Peyer's patch (tissue), 4 donors: Measurements from ENCODE around the gene SUCLG1. TPM values are rescaled to one million over a fixed set of nuclear protein-coding genes. Genes with fewer than 3 reads are reported as not detected.

ENCODE experiments used
- DNase-seq, 3 donors: peaks; one replicate each; pipeline ENCODE4 v3.0.0-alpha.2; 2017 to 2019
- H3K27ac ChIP-seq, 4 donors: fragments of 200-600 bp; sonication (generic); one replicate each; pipeline ENCODE4 v1.5.1; 2016 to 2019
- H3K27me3 ChIP-seq, 2 donors: fragments of 200-600 bp; sonication (generic); one replicate each; pipeline ENCODE4 v1.5.1; 2019
- H3K36me3 ChIP-seq, 3 donors: fragments of 200-600 bp; sonication (generic); one replicate each; pipeline ENCODE4 v1.5.1; 2016 to 2019
- H3K4me1 ChIP-seq, 4 donors: fragments of 200-600 bp; sonication (generic); one replicate each; pipeline ENCODE4 v1.5.1; 2016 to 2019
- H3K4me3 ChIP-seq, 4 donors: fragments of 200-600 bp; sonication (generic); 1 replicate in 3 of 4; 2 replicates in 1 of 4; pipeline ENCODE4 v1.5.1; 2016 to 2019; ENCODE audit warnings: mild to moderate bottlenecking in 1 of 4
- H3K9me3 ChIP-seq, 4 donors: fragments of 200-600 bp; sonication (generic); one replicate each; pipeline ENCODE4 v1.5.1; 2016 to 2019; ENCODE audit warnings: mild to moderate bottlenecking in 1 of 4
- POLR2A ChIP-seq, 2 donors: fragments of 450-650 bp; IDR thresholded peaks; one replicate each; pipeline ENCODE4 v1.5.1; 2017; ENCODE audit warnings: antibody characterized with exemption in 2 of 2, mild to moderate bottlenecking in 2 of 2, moderate library complexity in 2 of 2
- total RNA-seq, 4 donors: library from RNA; depleted of rRNA; stranded (reverse); fragments of >200 nt; gene quantifications; one replicate each; pipeline ENCODE4 v1.1.0, GENCODE V29; 2016
- TF ChIP-seq, protein P1 (sequence below), 6 experiments: fragments of 450-650 bp in 4 of 6; fragments of 200-600 bp in 2 of 6; sonication (generic) in 1 of 6; IDR thresholded peaks; one replicate each; pipeline ENCODE4 v1.5.1; 2017 to 2019; ENCODE audit warnings: antibody characterized with exemption in 6 of 6, mild to moderate bottlenecking in 3 of 6, moderate library complexity in 1 of 6

Gene SUCLG1
- total RNA-seq, 4 donors from 2014 or later = 83.3 to 386 (median 242) TPM

DNA sequence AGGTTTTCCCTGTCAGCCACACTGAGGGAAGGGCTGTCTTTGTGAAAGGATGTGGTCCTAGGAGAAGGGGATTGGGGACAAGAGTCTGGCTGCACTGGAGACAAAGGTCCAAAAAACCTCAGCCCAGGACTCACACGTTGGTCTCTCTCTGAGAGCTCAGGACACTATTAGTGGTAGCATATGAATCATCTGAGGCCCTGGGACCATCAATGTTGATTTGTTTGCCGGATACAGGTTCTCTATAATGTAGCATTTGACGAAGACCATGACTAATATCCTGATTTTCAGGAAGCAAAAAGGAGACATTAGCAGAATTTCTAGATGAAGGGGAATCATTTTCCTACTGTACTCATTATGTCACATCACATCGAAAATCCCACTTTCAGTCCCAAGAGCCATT is 35.0 kb upstream of the SUCLG1 start:
- no peak for TF ChIP-seq POLR2A (IDR thresholded peaks at IDR 0.05)
- TF ChIP-seq, protein P1, sequence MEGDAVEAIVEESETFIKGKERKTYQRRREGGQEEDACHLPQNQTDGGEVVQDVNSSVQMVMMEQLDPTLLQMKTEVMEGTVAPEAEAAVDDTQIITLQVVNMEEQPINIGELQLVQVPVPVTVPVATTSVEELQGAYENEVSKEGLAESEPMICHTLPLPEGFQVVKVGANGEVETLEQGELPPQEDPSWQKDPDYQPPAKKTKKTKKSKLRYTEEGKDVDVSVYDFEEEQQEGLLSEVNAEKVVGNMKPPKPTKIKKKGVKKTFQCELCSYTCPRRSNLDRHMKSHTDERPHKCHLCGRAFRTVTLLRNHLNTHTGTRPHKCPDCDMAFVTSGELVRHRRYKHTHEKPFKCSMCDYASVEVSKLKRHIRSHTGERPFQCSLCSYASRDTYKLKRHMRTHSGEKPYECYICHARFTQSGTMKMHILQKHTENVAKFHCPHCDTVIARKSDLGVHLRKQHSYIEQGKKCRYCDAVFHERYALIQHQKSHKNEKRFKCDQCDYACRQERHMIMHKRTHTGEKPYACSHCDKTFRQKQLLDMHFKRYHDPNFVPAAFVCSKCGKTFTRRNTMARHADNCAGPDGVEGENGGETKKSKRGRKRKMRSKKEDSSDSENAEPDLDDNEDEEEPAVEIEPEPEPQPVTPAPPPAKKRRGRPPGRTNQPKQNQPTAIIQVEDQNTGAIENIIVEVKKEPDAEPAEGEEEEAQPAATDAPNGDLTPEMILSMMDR (IDR thresholded peaks at IDR 0.05) = no peak
- Histone ChIP-seq H3K4me1 (no peaks in the 10 kb centered on the region), H3K4me3 (no peak overlapping the region), H3K9me3 (no peaks in the 10 kb centered on the region), H3K27me3 (no peaks in the 10 kb centered on the region), H3K27ac (no peak overlapping the region), H3K36me3 (no peaks in the 10 kb centered on the region)
- no peak for DNase-seq

GRCh38 chr2:84493514-84493913 is 34.4 kb upstream of the SUCLG1 start:
- Histone ChIP-seq H3K4me1 (no peaks in the 10 kb centered on the region), H3K27ac (no peak overlapping the region), H3K27me3 (no peaks in the 10 kb centered on the region), H3K4me3 (no peak overlapping the region), H3K9me3 (no peaks in the 10 kb centered on the region), H3K36me3 (no peaks in the 10 kb centered on the region)
- DNase-seq = no peak
- TF ChIP-seq, protein P1 (IDR thresholded peaks at IDR 0.05) = no peak
- no peak for TF ChIP-seq POLR2A (IDR thresholded peaks at IDR 0.05)

DNA sequence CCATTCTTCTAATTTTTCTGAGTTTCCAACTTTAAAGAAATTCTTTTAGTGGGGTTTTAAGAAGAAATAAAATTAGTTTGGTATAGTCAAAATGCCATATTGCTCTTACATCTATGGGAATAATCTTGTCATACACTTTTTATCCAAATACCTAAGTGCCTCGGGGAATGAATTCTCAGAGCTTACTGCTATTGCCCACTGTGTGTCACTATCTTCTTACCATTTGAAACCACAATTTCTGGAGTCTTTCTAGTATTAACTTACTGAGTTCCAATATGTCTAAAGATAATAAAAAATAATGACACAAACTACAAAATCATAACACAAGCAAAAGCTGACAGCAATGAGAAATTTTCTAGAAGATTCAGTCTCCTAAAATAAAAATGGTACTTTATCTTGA is 33.5 kb upstream of the SUCLG1 start:
- no peak for DNase-seq
- Histone ChIP-seq H3K36me3 (no peaks in the 10 kb centered on the region), H3K4me1 (no peaks in the 10 kb centered on the region), H3K4me3 (no peak overlapping the region), H3K9me3 (no peaks in the 10 kb centered on the region), H3K27ac (no peak overlapping the region), H3K27me3 (no peaks in the 10 kb centered on the region)
- no peak for TF ChIP-seq POLR2A (IDR thresholded peaks at IDR 0.05)
- TF ChIP-seq, protein P1 (IDR thresholded peaks at IDR 0.05) = no peak

DNA sequence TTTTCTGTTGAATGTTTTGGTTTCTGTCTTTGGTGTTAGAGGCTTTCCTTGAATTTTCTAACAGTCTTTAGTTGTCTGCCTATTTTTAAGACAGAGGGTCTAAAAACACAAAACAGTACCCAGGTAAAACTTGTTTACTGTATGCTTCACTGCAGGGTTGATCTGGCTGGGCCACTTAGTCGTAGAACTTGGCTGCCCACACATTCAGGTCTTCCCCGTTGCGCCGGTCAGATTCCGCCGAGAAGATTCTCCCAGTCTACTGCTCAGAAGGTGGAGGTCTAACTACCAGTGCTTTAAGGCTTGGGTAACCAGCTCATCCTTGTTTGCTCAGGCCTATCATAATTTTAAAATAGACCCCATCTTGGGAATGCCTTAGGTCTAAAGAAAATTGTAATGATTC is 32.7 kb upstream of the SUCLG1 start:
- Histone ChIP-seq H3K36me3 (no peaks in the 10 kb centered on the region), H3K27ac (no peak overlapping the region), H3K9me3 (no peaks in the 10 kb centered on the region), H3K4me1 (no peaks in the 10 kb centered on the region), H3K27me3 (no peaks in the 10 kb centered on the region), H3K4me3 (no peak overlapping the region)
- no peak for DNase-seq
- TF ChIP-seq POLR2A (IDR thresholded peaks at IDR 0.05) = no peak
- TF ChIP-seq, protein P1 (IDR thresholded peaks at IDR 0.05) = no peak

DNA sequence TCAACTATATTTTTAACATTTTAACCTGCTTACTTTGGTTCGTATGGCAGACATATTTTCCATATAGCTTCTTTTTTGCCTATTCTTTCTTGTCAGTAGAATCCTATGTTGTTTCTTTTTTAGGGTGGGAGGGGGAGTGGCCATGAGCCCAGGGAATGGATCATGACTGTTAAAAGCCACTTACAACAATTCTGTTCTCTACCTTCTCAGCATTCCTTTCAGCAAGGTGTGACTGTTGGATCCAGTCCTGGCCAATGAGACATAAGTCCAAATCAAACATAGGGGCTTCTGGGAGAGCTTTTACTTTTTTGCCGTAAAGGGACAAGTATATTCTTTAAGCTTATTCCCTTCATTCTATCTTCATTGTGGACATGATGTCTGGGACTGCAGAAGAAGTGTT is 32.2 kb upstream of the SUCLG1 start:
- no peak for DNase-seq
- no peak overlapping the region for H3K27ac ChIP-seq
- TF ChIP-seq, protein P1 (IDR thresholded peaks at IDR 0.05) = no peak
- no peak for TF ChIP-seq POLR2A (IDR thresholded peaks at IDR 0.05)
- H3K27me3 ChIP-seq = no peaks in the 10 kb centered on the region
- no peak overlapping the region for H3K4me3 ChIP-seq
- H3K36me3 ChIP-seq = no peaks in the 10 kb centered on the region
- no peaks in the 10 kb centered on the region for H3K9me3 ChIP-seq
- no peaks in the 10 kb centered on the region for H3K4me1 ChIP-seq
